GM19468 (cell line): ENCODE measurements around the gene OLIG3.

Source experiments
- ATAC-seq: cut with Tn5 transposase; IDR thresholded peaks from one replicate; pipeline ENCODE4 v1.9.1; 2021; ENCODE audit warnings: mild to moderate bottlenecking, moderate library complexity, moderate number of reproducible peaks; ENCODE audit not compliant: unreplicated experiment; ENCODE audit errors: extremely low read depth

OLIG3 gene

GRCh38 chr6:137496909-137497720 lies 2.9 kb upstream of the OLIG3 start:
- no peak for ATAC-seq

- no peak for ATAC-seq
Measured at GRCh38 chr6:137496368-137496767, 2.2 kb upstream of the OLIG3 start.

- no peak for ATAC-seq
Measured at GRCh38 chr6:137495703-137496336, 1.6 kb upstream of the OLIG3 start.

GRCh38 chr6:137494988-137495702 lies 951 bp upstream of the OLIG3 start:
- ATAC-seq: no peak

GRCh38 chr6:137493218-137494038 lies 766 bp downstream of the OLIG3 start:
- ATAC-seq: no peak

- ATAC-seq: no peak
Measured at GRCh38 chr6:137492289-137493217, 1.6 kb downstream of the OLIG3 start.

- ATAC-seq: no peak
Measured at GRCh38 chr6:137491478-137491877, 2.7 kb downstream of the OLIG3 start.

GRCh38 chr6:137490961-137491360 lies 3.2 kb downstream of the OLIG3 start:
- no peak for ATAC-seq

- no peak for ATAC-seq
Measured at GRCh38 chr6:137490006-137490905, 3.9 kb downstream of the OLIG3 start.

- ATAC-seq: no peak
Measured at GRCh38 chr6:137489046-137490005, 4.9 kb downstream of the OLIG3 start.

- ATAC-seq: no peak
Measured at GRCh38 chr6:137488150-137489045, 5.8 kb downstream of the OLIG3 start.

- no peak for ATAC-seq
Measured at GRCh38 chr6:137487869-137488149, 6.4 kb downstream of the OLIG3 start.

GRCh38 chr6:137487181-137487868 lies 6.9 kb downstream of the OLIG3 start:
- ATAC-seq: no peak

GRCh38 chr6:137486416-137486815 lies 7.8 kb downstream of the OLIG3 start:
- ATAC-seq: no peak

GRCh38 chr6:137480431-137480830 lies 13.8 kb downstream of the OLIG3 start:
- ATAC-seq: no peak

- ATAC-seq: no peak
Measured at GRCh38 chr6:137475103-137475502, 19.1 kb downstream of the OLIG3 start.
